GM12892 (cell line): ENCODE measurements around the gene SPDYC.

Experiments used
- POLR2AphosphoS5 ChIP-seq: IDR thresholded peaks from 2 replicates; pipeline ENCODE4 v1.6.1; 2011; ENCODE audit warnings: low read depth, low read length, control low read depth
- TAF1 ChIP-seq: IDR thresholded peaks from 2 replicates; pipeline ENCODE4 v1.6.1; 2011; ENCODE audit warnings: low read depth, mild to moderate bottlenecking, control low read depth, low read length, borderline replicate concordance

DNA sequence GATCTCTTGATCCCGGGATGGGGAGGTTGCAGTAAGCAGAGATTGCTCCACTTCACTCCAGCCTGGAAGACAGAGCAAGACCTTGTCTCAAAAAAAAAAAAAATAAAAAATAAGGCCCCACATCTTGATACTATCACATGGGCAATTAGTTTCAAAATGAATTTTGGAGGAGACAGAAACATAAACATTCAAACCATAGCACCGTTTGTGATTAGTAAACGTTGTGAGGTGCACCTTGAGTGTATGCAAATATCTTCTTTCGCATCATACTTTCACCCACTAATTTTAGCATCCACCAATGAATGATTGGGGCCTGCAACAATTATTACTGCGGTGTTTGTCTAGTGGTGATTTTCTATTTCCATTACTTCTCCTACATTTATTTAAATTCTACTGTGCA lies 11.0 kb upstream of the SPDYC start:
- TF ChIP-seq TAF1 (no peak), POLR2AphosphoS5 (no peak)
